DOHH2 (cell line): ENCODE data around the gene KDM7A.

ENCODE experiments used
- EZH2phosphoT487 ChIP-seq: fragments of 200-600 bp; sonication (generic); IDR thresholded peaks from 2 replicates; pipeline ENCODE4 v1.6.1; 2017; ENCODE audit warnings: borderline replicate concordance, mild to moderate bottlenecking, antibody characterized with exemption, low read length, moderate library complexity, mixed read lengths
- TF ChIP-seq, protein P1 (sequence below): fragments of 200-600 bp; sonication (generic); IDR thresholded peaks from one replicate; pipeline ENCODE4 v1.5.1; 2014; ENCODE audit warnings: antibody characterized with exemption, mild to moderate bottlenecking, low read depth, low read length; ENCODE audit not compliant: poor library complexity, severe bottlenecking

- TF ChIP-seq, protein P1, sequence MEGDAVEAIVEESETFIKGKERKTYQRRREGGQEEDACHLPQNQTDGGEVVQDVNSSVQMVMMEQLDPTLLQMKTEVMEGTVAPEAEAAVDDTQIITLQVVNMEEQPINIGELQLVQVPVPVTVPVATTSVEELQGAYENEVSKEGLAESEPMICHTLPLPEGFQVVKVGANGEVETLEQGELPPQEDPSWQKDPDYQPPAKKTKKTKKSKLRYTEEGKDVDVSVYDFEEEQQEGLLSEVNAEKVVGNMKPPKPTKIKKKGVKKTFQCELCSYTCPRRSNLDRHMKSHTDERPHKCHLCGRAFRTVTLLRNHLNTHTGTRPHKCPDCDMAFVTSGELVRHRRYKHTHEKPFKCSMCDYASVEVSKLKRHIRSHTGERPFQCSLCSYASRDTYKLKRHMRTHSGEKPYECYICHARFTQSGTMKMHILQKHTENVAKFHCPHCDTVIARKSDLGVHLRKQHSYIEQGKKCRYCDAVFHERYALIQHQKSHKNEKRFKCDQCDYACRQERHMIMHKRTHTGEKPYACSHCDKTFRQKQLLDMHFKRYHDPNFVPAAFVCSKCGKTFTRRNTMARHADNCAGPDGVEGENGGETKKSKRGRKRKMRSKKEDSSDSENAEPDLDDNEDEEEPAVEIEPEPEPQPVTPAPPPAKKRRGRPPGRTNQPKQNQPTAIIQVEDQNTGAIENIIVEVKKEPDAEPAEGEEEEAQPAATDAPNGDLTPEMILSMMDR: no peak
- TF ChIP-seq EZH2phosphoT487: no peak
These were observed 43.1 kb upstream of the KDM7A start for GRCh38 chr7:140219672-140220524.
